GM12878 (cell line): ENCODE results near the gene ERC2. TPM values are rescaled to one million over a fixed set of nuclear protein-coding genes. Genes with fewer than 3 reads are reported as not detected.
A peak's percentile ranks its signal among the peaks of the same experiment; 100 is the strongest.

Experiments used
- CUX1 ChIP-seq: IDR thresholded peaks from 2 replicates; pipeline ENCODE4 v1.6.1; 2012; ENCODE audit warnings: improper control_type of control experiment, low read depth, low read length; ENCODE audit not compliant: insufficient replicate concordance
- DPF2 ChIP-seq: fragments of 450-650 bp; IDR thresholded peaks from 2 replicates; pipeline ENCODE4 v1.6.1; 2017; ENCODE audit warnings: mild to moderate bottlenecking
- IKZF1 ChIP-seq: fragments of 450-650 bp; conservative IDR thresholded peaks from 2 replicates; pipeline ENCODE4 v1.6.1; 2017; ENCODE audit warnings: antibody characterized with exemption, mild to moderate bottlenecking
- MLLT1 ChIP-seq: fragments of 450-650 bp; IDR thresholded peaks from 2 replicates; pipeline ENCODE4 v1.6.1; 2016; ENCODE audit warnings: mild to moderate bottlenecking
- MYC ChIP-seq: IDR thresholded peaks from 2 replicates; pipeline ENCODE4 v1.6.1; 2011; ENCODE audit warnings: mild to moderate bottlenecking, low read length, moderate library complexity, inconsistent platforms; ENCODE audit not compliant: insufficient read depth, insufficient replicate concordance, insufficient read length, severe bottlenecking
- SMARCA5 ChIP-seq: fragments of 450-650 bp; IDR thresholded peaks from 2 replicates; pipeline ENCODE4 v1.6.1; 2017; ENCODE audit warnings: mild to moderate bottlenecking
- ZZZ3 ChIP-seq: IDR thresholded peaks from 2 replicates; pipeline ENCODE4 v1.6.1; 2011; ENCODE audit warnings: low read depth; ENCODE audit not compliant: control insufficient read depth, insufficient read length
- polyA plus RNA-seq, 11 experiments: library from polyadenylated mRNA; depleted of rRNA in 4 of 11; unstranded in 6 of 11; stranded (reverse) in 5 of 11; fragments of >200 nt; fragmentation: Nextera tagmentation in 4 of 11; fragmentation: Illumina TruSeq in 1 of 11; extraction: Ambion mirVana in 4 of 11; extraction: Trizol in 1 of 11; gene quantifications; 1 replicate in 1 of 11; 2 replicates in 10 of 11; pipeline versions ENCODE4 v1.2.1 to v1.2.3, GENCODE V29; 2011 to 2016; ENCODE audit warnings: inconsistent platforms in 2 of 11, missing spikeins in 2 of 11, low read depth in 1 of 11
- total RNA-seq, 4 experiments: library from RNA; depleted of rRNA in 3 of 4; stranded (reverse); fragments of >200 nt in 3 of 4; fragmentation: Illumina TruSeq in 1 of 4; extraction: Trizol in 1 of 4; gene quantifications; 2 replicates each; pipeline versions ENCODE4 v1.2.1 to v1.2.3, GENCODE V29; 2013 to 2021

The ERC2 gene
- total and polyA plus RNA-seq, 10 of the 15 experiments (the other 5 are each of a cell fraction or from before 2014, with no cell fraction given): 0.06 to 1.4 (median 0.12) TPM; not detected in 3

GRCh38 chr3:55484801-55485791 is 983.2 kb downstream of the ERC2 start (continued):
- 0 out of 2 replicates have a peak, but pooled peaks have one; percentile 33 for TF ChIP-seq MLLT1
- no peak for TF ChIP-seq SMARCA5
- 0 out of 2 replicates have a peak, but pooled peaks have one; percentile 21 for TF ChIP-seq IKZF1
- no peak for TF ChIP-seq MYC
- TF ChIP-seq CUX1: no peak
- TF ChIP-seq ZZZ3: no peak
- TF ChIP-seq DPF2: no peak
